HG03108 (cell line): ENCODE results near the gene LITAF.

Experiments
- ATAC-seq: cut with Tn5 transposase; IDR thresholded peaks from one replicate; pipeline ENCODE4 v1.9.1; 2021; ENCODE audit warnings: moderate library complexity; ENCODE audit not compliant: unreplicated experiment

The LITAF gene

DNA sequence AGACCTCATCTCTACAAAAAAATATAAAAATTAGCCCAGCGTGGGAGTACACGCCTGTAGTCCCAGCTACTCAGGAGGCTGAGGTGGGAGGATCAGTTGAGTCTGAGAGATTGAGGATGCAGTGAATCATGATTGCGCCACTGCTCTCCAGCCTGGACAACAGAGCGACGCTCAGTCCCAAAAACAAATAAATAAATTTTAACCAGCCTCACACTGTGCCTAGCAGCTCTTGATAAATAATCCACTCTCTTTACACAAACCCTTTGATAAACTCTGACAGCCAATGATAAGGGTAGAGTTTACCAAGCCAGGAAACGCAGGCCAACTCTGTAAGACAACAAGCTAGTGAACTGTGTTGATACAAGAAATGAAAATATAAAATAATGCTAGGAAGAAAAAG is 32.7 kb downstream of the LITAF start:
- no peak for ATAC-seq

DNA sequence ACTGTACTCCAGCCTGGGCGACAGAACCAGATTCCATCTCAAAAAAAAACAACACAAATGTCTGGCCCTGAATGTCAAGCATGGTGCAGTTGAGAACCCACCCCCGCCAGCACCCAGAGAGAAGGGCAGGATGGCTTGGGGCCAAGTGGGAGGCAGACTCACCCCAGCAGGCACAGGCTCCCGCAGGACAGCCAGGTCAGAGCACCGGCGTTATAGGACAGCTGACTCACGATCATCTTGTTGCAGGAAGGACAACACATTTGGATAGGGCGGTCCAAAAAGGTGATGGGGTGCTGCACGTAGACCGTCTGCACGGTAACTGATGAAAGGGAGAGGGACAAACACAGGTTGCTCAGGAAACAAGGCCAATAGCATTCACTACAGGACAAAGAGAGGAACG is 33.3 kb downstream of the LITAF start:
- ATAC-seq: no peak

DNA sequence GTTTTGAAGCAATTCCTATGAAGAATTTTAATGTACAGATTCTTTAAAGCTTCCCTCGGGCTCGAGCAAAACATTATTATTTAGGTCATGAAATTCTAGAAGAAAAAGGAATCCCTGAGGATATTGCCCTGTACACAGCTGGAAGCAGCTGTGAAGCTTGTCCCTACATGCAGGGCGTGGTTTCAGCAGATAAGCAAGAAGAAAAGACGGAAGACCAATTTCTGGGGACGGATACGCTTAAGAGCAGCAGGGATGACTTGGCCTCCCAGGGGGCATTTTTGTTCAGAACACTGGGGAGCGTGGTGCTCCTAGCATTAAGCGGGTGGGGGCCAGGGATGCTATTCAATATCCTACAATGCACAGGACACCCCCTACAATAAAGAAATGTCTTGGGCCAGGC is 34.3 kb downstream of the LITAF start:
- ATAC-seq: no peak

DNA sequence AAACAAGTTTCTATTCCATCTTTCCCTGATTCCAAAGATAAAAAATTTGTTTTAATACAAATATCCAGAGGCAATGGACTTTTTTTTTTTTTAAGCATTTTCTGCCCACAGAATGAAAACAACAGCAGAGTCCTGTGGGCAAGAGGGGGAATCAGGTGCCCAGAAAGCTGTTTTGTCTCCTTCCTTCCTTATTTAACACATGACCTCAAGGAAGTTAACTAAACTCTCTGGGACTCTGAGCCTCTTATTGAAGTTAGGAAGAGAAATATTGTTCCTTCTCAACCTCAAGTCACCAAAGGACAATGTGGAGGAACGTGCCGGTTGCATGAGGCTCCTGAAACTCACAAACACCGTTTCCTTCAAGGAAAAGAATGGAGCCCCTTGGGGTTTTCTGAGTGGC is 34.9 kb downstream of the LITAF start:
- no peak for ATAC-seq

DNA sequence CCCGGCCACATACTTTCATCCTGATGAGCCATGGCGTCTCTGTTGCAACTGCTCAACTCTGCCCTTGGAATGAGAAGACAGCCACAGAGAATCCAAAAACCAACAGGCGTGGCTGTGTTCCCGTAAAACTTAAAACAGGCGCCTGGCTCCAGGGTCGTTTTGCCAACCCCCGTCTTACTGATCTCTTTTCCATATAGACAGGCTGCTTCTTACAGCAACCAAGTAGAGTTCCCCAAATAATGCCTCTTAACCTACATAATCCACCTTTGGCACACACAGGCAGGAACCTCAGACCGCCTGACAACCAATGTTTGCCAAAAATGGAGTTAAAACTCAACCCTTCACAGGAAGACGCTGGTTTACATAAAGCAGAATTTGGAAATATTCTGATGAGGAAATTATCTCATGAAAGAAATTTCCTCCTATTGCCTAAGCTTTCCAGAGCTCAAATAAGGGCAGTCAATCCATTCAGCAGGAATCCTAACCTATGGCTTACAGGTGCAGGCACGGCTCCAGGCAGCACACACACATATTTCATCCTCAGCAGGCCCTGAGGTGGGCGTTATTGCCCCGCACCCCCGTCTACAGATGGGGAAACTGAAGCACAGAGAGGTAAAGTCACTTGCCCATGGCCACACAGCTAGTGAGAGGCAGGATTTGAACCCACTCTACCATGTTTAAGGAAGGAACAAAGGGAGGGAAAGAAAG is 35.8 kb downstream of the LITAF start:
- no peak for ATAC-seq

- no peak for ATAC-seq
Measured at GRCh38 chr16:11547118-11547916, 39.4 kb downstream of the LITAF start.

DNA sequence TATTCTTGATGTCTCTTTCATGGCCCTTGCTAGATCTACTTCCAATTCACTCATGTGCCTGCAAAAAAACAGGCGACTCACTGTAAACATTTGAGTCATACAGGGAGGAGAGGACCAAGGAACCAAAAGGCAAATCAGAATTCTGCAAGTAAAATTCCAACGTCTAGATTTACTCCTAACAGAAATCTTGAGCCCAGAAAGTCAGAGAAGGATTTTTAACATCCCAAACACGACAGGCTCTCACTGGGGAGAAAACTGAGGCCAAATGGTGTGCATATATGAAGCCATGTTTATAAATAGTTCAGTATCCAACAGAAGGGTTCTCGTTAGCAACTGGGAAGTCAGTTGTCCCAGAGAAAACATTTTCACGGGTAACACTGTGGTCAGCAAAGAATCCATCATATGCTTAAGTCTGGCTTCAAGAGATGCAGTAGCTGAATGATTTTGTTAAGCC is 40.1 kb downstream of the LITAF start:
- ATAC-seq: no peak

GRCh38 chr16:11543661-11544393 is 42.9 kb downstream of the LITAF start:
- no peak for ATAC-seq

DNA sequence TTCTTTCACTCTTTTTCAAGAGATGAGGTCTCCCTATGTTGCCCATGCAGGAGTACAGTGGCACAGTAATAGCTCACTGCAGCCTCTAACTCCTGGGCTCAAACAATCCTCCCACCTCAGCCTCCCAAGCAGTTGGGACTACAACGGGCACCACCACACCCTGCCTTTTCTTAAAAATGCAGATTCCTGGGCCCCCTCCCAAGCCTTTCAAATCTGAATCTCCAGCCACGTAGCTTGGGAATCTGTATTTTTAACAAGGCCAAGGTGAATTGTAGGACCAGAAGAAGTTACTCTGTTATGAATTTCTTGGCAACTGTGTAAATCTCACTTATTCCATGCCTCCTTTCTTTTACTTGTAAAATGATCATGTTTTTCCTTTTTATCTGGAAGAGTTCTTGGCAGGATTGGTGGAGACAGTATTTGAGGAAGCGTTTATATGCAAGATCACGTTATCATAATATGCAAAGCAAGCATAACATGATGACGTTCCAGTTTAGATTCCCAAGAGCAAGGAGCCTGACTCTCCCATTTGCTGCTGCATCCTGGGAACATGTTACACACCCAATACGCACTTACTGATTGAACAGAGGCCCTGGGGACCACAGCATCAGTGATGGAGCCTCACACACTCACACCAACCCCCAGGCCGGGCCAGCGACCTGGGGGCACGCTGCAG is 44.5 kb downstream of the LITAF start:
- no peak for ATAC-seq

GRCh38 chr16:11539641-11540050 is 47.1 kb downstream of the LITAF start:
- ATAC-seq: no peak

GRCh38 chr16:11538880-11539279 is 47.8 kb downstream of the LITAF start:
- ATAC-seq: no peak

GRCh38 chr16:11536104-11536866 is 50.4 kb downstream of the LITAF start:
- ATAC-seq: no peak

GRCh38 chr16:11535494-11535893 is 51.2 kb downstream of the LITAF start:
- no peak for ATAC-seq

DNA sequence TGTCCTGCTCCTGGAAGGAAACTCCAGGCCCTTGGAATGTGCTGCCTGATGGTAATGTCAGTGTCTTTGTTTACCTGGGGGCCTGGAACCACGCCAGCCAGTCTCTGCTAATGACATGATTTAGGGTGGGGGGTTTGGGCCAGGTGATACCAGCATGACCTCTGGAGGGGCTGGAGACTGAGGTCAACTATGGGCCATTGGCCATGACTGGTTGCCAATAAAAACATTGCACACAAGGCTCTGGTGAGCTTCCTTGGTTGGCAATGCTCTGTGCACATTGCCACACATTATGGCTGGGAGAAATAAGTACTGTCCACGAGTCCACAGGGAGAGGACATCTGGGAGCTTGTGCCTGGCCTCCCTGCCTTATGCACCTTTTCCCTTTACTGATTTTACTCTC is 52.5 kb downstream of the LITAF start:
- ATAC-seq: no peak

DNA sequence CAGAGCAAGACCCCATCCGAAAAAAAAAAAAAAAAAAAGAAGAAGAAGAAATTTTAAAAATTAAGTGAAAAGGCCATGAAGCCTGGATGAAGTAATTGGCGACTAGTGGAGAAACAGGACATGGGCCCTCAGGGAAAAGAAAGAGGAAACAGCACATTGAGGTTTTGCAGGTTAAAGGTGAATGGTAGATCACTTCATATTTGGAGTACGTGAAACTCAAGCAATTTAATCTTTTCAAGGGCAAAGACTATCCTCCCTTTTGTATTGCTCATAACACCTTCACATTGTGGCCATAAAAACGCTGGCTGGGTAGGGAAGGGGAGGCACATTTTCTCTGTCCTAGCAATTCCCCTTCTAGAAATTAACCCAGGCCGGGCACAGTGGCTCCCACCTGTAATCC is 53.1 kb downstream of the LITAF start:
- no peak for ATAC-seq

DNA sequence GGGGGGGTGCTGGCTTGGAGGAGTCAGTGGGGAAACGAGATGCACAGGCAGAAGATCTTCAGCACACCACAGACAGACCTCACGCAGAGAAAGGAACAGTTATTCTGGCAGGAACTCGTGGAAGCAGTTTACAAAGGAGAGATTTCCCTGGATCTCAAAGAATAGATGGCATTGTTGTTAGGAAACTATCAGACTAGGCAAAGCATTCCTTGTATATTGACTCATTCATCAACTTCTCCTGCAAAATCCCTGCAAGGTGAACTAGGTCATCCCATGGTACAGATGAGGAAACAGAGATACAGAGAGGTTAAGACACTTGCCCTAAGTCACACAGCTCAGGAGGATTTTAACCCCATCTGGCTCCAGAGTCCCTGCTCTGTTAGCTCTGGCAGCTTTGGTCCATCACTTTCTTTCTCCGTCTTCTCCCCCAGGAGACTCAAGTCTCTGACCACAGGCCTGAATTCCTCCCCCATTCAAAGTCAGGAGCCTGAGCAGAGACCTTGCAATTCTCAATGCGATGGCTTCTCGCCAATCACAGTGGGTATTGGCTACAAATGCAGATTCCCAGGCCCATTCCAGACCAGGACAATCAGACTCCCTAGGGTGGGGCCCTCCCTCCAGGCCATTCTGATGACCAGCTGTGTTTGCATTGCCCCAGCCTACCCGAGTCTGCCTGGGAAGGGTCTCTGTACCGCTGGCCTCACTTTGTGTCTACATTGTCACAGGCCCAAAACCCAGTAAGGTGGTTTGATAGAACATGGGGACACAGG is 56.4 kb downstream of the LITAF start:
- ATAC-seq: no peak

DNA sequence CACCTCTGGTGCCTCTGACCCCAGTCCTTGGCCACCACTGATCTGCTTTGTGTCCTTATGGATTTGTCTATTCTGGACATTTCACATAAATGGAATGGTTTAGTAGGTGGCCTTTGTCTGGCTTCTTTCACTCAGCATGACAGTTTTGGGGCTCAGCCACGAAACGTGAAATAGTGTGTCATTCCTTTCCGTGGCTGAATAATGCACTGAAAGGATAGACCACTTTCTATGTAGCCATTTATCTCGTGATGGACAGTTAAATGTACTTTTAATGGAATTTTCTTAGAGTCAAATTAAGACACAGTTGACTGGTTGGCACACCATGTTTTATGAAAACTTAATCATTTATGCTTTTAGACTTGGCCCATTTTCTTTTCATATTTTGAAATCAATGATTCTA is 57.4 kb downstream of the LITAF start:
- ATAC-seq: no peak

GRCh38 chr16:11528053-11528452 is 58.7 kb downstream of the LITAF start:
- no peak for ATAC-seq

GRCh38 chr16:11526655-11527350 is 59.9 kb downstream of the LITAF start:
- no peak for ATAC-seq
